Measurements from ENCODE around the gene CFAP57.

CFAP57 gene

GRCh38 chr1:43302721-43303470 lies 130.8 kb downstream of the CFAP57 start:
- DNase-seq, result no peak

DNA sequence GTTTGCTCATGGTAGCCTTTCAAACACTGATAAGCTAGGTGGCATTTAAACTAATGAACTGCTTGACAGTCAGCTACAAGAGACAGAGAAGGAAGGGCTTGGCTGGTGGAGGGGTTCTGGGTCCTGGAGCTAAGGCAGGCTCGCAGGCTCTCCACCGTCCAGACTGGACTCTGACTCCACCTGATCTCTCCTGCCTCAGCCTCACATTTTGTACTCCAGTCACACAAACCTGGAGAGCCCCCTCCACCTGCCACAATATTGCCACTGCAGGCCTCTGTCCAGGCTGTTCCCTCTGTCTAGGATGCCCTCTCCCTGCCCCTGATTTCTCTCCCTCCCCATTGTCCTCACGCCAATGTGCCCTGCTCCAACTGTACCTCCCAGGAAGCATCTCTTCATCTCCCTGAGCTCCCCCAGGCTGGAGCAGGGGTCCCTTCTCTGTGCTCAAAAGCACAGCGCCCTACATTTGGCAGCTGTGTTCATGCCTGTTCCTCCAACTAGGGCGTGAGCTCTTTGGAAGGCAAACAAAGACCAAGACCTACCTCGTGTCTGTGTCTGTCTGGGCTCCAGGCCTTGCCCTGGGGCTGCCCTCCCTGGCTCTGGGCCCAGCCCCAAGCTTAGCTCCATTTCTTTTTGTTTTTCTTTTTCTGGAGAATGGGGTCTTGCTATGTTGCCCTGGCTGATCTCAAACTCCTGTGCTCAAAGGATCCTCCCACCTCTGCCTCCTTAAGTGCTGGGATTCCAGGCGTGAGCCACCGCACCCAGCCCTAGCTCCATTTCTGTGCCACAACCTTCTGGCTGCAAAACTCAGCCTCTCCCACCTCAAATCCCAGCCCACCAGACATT lies 131.6 kb downstream of the CFAP57 start:
- no peak for DNase-seq

All from NCI-H187 (cell line).